GM19468 (cell line): Measurements from ENCODE around the gene DAW1.
"Not testable (repeated sequence)": the region's sequence is repeated elsewhere in the genome, so short reads cannot be mapped to it uniquely, and the experiment has no call there.

Source experiments
- ATAC-seq: cut with Tn5 transposase; IDR thresholded peaks from one replicate; pipeline ENCODE4 v1.9.1; 2021; ENCODE audit warnings: mild to moderate bottlenecking, moderate library complexity, moderate number of reproducible peaks; ENCODE audit not compliant: unreplicated experiment; ENCODE audit errors: extremely low read depth

The DAW1 gene

GRCh38 chr2:227871375-227871791 is at the start of gene DAW1:
DAW1 (plus strand) TSS chr2:227871631; CDS start chr2:227871690, 59 bp downstream.
- no peak for ATAC-seq

DNA sequence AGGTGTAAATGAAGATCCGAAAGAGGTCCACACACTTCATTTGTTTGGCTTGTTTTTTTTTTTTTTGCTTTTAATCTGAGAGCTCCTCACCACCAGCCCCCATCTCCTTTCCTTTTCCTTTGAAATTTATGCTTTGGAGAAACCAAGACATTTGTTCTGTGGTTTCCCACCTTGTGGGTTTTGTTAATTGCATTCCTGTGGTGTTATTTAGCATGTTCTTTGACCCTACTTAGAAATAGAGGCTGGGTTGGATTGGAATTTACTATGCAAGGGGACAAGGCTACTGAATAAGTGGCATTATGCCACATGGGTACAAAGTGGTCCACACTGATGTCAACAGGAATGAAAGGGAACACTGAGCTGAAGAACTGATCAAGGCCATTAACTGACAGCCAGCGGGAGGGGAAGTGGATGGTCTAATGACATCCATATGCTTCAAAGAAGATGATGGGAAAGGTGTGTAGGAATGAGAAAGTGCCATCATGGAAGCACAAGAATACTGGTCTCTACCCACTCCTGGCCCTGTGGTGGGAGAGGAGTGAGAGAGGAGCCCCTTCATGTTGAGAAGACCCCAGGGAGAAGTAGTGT is 48.9 kb upstream of the DAW1 start:
- ATAC-seq = no peak

DNA sequence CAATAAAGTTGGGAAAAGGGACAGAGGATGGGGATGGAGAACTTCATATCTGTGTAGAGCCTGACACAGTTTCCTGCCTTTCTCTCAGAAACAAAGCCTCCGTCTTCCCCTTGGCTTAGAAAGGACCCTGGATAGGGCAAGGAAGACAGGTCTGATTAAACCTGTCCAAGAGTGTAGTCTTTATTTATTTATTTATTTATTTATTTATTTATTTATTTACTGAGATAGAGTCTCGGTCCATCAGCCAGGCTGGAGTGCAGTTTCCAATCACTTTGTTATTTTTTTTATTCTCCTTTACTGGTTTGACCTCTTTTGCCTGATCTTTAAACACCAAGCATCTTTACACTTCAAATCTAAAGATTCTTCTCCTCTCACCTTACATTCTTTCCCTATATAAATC is 47.5 kb upstream of the DAW1 start:
- no peak for ATAC-seq

GRCh38 chr2:227824711-227825110 is 46.7 kb upstream of the DAW1 start:
- no peak for ATAC-seq

DNA sequence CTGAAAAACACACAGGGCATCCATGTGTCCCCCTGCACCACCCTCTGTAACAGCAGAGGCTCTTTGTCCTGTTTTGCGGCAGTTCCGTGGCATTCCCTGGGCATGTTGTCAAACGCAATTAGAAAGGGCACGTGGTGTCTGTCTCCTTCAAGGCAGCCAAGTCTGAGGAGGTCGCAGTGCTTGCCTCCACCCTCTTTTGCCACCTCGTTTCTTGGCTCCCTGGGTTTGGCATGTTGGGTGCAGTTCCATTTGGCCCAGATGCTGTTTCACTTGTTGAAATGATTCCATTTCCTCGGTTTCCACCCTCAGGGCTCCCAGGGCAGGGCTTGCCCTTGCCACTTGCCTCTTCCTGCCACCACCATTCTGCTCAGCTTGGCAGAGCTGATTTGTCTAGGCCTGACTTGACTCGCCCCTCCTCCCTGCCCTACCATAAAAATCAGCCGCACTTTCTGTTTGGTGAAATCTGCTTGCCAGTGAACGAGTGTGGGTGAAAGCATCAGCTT is 45.4 kb upstream of the DAW1 start:
- ATAC-seq = no peak

DNA sequence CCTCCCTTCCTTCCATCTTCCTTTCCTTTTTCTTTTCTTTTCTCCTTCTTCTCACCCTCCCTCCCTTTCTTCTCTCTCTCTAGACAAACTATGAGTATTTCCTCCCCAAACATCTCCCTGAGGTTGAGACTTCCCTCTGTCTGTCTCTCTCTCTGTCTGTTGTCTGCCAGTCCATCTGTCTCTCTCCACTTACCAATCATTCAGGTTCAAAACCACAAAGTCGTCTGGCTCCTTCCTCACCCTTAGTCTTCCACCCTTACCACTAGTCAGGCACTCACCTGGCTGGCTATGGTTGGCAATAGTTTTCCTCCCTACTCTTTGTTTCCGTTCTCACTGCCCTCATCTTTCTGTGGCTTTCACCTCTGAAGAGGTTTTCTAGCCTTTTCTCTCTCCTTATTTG is 44.9 kb upstream of the DAW1 start:
- ATAC-seq = no peak

DNA sequence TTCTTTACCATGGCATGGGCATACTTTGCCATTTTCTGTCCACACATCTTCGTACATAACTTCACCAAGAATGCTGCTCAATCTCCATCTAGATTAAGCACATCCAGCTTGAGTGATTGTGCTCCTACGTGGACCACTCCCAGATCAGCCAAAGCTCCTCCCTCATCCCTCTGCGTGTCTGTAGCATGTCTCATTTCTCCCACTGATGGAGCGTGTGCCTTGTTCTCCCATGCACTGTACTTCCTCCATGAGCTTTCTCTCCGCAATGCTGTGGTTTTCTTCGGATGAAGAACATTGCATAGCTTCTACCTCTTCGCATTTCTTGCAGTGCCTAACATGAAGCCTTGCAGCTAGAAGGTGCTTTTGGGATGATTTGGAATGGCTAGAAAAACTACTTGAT is 44.3 kb upstream of the DAW1 start:
- ATAC-seq = no peak

DNA sequence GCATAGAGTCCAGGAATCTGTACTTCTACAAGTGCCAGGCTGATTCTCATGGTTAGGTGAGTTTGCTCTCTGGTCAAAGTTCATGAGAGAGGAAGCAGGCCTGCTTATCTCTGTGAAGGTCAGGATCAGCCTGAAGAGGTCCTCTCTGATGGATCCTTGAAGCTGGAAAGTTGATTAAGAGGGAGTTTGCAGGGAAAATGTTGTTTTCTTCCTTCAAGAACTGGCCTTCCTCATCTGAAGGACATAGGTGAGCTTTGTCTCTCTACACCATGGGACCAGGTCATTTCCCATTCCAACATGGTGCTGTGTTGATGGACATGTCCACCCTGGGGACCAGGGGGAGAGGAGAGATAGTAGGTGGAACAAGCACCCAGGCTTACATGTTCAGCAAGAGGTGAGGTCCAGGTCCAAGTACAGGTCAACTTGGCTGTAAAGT is 42.9 kb upstream of the DAW1 start:
- ATAC-seq = no peak

- ATAC-seq = no peak
These were observed 42.1 kb upstream of the DAW1 start for GRCh38 chr2:227829337-227829736.

GRCh38 chr2:227834423-227834822 is 37.0 kb upstream of the DAW1 start:
- ATAC-seq = no peak

GRCh38 chr2:227834916-227835650 is 36.3 kb upstream of the DAW1 start:
- no peak for ATAC-seq

DNA sequence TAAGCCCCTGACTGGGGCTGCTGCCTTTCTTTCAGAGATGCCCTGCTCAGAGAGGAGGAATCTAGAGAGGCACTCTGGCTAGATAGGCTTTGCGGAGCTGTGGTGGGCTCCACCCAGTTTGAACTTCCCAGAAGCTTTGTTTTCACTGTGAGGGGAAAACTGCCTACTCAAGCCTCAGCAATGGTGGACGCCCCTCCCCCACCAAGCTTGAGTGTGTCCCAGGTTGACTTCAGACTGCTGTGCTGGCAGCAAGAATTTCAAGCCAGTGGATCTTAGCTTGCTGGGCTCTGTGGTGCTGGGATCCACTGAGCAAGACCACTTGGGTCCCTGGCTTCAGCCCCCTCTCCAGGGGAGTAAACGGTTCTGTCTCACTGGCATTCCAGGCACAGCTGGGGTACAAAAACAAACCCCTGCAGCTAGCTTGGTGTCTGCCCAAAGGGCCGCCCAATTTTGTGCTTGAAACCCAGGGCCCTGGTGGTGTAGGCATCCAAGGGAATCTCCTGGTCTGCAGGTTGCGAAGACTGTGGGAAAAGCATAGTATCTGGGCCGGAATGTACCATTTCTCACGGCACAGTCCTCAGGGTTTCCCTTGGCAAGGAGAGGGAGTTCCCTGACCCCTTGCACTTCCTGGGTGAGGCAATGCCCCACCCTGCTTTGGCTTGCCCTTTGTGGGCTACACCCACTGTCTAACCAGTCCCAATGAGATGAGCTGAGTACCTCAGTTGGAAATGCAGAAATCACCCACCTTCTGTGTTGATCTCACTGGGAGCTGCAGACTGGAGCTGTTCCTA is 31.9 kb upstream of the DAW1 start:
- ATAC-seq = not testable (repeated sequence)

GRCh38 chr2:227846831-227847230 is 24.6 kb upstream of the DAW1 start:
- ATAC-seq = no peak

DNA sequence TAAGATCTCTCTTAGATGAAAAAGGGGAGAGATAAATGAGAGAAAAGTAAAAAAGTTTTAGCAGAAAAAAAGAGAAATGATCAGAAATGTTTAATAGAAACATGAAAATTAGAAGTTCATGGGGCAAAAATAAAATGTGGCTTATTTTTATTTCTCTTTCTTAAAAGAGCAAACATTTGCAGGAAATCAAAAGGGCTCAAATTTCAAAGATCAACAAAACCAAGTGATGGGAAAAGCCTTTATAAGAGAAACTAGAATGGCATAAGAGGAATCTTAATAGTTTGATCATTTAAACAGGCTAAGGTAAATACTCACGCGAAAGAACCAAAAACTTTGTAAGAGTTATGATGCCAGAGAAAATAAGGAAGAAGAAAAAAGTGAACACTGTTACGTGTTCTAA is 23.3 kb upstream of the DAW1 start:
- no peak for ATAC-seq

DNA sequence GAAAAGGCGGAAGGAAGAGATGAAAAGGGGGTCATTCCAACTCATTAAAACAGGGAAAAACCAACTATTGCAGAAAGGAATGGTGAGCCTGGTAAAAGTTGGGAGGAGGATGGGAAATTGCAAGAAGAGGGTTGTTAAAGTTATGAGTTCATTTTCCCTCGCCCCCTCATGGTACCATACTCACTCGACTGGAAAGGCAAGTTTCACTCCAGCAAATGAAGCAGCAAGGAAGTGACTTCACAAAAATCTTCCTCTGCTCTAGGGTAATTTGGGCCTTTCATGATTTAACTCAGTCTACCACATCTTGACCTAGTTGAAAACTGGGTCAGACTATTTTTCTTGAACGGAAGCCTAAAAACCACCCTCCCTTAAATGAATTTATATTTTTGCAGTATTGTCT is 22.8 kb upstream of the DAW1 start:
- no peak for ATAC-seq

- no peak for ATAC-seq
These were observed 21.5 kb upstream of the DAW1 start for GRCh38 chr2:227849906-227850305.

GRCh38 chr2:227853204-227853629 is 18.2 kb upstream of the DAW1 start:
- no peak for ATAC-seq

DNA sequence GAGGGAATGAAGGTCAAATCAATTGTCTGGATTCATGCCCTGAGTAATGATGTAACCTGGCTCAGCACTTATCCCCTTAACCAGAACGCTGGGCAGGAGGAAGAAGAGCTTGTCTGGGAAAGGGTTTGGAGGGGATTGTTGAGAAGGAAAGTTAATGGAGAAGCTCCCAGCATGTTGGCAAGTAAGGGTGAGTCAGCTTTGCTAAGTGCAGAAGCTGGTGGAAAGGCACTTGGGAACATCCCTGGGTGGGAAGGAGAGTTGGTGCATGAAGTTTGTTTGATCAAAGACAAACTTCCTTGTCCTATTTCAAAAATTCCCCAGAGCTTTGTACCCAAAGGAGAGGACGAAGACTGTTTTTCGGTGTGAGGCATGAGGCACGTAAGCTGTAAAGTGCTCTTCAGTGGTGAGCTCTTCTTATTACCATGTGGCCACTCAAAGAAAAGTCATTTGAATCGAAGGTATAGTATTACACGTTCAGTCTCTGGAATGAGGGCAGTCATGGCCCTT is 17.6 kb upstream of the DAW1 start:
- ATAC-seq = no peak

DNA sequence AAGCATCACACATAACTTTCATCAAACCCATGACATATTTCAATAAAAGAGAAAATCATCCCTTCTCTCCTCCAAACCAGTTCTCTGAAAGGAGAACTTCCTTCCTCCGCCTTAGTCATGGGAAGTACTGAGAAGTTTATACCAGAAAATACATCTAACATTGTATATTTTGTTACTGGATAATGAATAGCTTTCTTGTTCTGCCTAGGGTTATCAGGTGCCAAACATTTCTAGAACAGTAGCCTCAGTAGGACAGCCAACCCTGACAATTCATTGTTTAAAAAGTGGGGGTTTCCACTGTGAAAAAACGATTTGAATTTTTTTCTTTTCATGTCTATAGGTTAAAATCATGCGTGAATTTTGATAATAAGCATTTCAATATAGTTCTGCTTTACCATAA is 16.0 kb upstream of the DAW1 start:
- no peak for ATAC-seq

GRCh38 chr2:227856697-227857096 is 14.7 kb upstream of the DAW1 start:
- ATAC-seq = no peak

DNA sequence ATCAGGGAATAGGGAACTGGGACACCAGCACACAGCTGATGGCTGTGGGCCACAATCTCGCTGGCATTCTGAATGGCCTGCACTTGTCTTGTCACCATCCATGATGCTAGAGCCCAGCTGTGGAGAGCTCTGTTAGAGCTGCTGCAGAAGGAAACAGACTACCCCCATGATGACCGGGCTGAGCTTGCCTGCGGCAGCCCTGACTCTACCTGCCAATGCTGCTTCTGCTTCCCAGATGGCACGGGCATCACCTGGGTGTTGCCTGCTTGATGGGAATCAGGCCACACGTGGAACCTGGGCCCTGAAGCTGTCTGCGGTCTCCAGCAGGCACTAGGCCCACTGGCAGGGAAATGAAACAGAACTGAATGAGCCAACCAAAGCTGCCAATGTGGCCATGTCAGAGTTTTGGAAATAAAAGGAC is 11.2 kb upstream of the DAW1 start:
- ATAC-seq = no peak
